AG10803 (cell line): ENCODE measurements around the gene ITGBL1.

Experiments used
- DNase-seq: peaks from one replicate; pipeline ENCODE4 v3.0.0; 2010; ENCODE audit warnings: low read depth
- H3K4me3 ChIP-seq: 2 replicates; pipeline ENCODE4 v1.5.1; 2011; ENCODE audit warnings: mild to moderate bottlenecking, low read length, control low read depth
- CTCF ChIP-seq: conservative IDR thresholded peaks from 2 replicates; pipeline ENCODE4 v1.5.1; 2011; ENCODE audit warnings: mild to moderate bottlenecking, low read length, control low read depth, inconsistent platforms

Gene ITGBL1

GRCh38 chr13:101752432-101752831 lies 300.0 kb downstream of the ITGBL1 start:
- no peak overlapping the region for H3K4me3 ChIP-seq
- DNase-seq, result no peak
- no peak for TF ChIP-seq CTCF

GRCh38 chr13:101755228-101755887 lies 302.9 kb downstream of the ITGBL1 start:
- H3K4me3 ChIP-seq, result no peak overlapping the region
- TF ChIP-seq CTCF, result no peak
- no peak for DNase-seq

- peak; percentile 79 for TF ChIP-seq CTCF
- DNase-seq, result peak; percentile 61
- no peak overlapping the region for H3K4me3 ChIP-seq
These were observed 305.1 kb downstream of the ITGBL1 start for GRCh38 chr13:101757446-101758039.

- TF ChIP-seq CTCF, result no peak
- no peak overlapping the region for H3K4me3 ChIP-seq
- peak; percentile 5 for DNase-seq
These were observed 310.7 kb downstream of the ITGBL1 start for GRCh38 chr13:101763191-101763590.
